ENCODE data around the gene OGFOD3.
"Not testable (repeated sequence)": the region's sequence is repeated elsewhere in the genome, so short reads cannot be mapped to it uniquely, and the experiment has no call there.

Gene OGFOD3

DNA sequence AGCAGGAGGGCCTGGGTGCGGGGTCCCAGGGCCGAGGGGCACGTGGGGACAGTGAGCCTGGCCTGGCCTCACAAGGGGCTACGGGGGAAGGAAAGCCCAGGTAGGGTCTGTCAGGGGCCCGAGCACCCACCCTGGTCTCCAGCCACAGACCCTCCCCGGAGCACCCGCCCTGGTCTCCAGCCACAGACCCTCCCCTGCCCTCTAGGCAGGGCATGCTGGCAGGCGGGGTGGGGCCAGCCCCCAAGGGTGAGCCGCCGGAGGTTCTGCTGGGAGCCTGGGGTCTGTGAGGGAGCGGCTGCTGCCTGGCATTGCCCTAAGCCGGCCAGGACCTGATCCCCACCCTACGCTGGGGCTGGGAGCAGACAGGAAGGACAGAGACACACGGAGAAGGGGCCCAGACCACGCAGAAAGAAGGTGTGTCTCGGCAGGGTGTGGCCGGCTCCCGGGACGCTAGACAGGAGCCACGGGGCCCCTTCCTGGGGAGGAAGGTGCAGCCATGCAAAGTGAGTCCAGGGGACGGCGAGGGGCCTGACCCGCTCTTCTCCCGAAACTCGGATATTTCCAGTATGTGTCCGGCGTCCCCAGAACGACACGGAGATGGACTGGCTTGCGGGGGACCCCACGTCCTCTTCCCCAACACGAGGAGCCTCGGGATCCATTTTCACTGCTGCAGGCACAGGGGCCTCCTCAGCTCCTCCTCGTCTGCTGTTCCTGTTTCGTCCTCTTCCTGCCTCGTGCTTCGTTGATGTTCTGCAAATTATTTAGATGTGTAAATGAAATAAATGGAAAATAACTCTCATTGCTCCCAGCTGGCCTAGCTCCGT is 31.3 kb downstream of the OGFOD3 start:
- DNase-seq: no peak

DNA sequence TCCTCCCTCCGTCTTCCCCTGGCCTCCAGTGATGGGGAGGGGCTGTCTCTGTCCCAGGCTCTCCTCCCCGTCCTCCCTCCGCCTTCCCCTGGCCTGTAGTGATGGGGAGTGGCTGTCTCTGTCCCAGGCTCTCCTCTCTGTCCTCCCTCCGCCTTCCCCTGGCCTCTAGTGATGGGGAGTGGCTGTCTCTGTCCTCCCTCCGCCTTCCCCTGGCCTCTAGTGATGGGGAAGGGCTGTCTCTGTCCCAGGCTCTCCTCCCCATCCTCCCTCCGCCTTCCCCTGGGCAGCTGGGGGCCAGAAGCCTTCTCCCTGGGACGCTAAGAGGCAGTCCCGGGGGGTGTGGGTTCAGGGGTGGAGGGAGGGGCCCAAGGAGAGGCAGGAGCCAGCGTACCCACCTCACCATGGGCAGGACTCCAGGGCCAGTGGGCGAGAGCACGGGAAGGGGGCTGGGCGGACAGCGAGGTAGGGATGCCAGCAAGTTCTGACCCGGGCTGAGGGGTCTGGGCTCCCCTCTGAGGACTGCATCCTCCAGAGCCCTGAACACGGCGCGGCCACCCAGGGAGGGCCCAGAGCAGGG is 32.0 kb downstream of the OGFOD3 start:
- DNase-seq: no peak

DNA sequence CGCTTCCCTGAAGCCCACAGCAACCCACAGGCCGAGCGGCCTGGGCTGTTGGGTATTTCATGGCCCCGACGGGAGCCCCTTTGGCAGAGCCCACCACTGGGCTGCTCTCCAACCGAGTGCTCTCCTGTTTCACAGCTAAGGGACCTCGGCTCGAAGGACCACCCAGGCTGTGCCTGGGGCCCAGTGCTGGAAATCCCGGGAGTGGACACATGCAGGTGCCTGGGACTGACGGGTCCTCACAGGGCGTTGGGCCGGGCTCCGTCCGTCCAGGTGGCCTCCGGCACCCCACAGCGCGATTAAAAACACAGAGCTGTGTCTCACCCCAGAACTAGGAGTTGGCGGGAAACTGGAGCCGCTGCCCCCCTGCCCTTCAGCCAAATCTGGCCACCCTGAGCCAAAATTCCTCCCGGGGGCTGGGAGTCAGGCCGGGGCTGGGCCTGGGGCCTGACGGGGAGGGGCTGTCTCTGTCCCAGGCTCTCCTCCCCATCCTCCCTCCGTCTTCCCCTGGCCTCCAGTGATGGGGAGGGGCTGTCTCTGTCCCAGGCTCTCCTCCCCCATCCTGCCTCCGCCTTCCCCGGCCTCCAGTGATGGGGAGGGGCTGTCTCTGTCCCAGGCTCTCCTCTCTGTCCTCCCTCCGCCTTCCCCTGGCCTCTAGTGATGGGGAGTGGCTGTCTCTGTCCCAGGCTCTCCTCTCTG is 32.7 kb downstream of the OGFOD3 start:
- no peak for DNase-seq

DNA sequence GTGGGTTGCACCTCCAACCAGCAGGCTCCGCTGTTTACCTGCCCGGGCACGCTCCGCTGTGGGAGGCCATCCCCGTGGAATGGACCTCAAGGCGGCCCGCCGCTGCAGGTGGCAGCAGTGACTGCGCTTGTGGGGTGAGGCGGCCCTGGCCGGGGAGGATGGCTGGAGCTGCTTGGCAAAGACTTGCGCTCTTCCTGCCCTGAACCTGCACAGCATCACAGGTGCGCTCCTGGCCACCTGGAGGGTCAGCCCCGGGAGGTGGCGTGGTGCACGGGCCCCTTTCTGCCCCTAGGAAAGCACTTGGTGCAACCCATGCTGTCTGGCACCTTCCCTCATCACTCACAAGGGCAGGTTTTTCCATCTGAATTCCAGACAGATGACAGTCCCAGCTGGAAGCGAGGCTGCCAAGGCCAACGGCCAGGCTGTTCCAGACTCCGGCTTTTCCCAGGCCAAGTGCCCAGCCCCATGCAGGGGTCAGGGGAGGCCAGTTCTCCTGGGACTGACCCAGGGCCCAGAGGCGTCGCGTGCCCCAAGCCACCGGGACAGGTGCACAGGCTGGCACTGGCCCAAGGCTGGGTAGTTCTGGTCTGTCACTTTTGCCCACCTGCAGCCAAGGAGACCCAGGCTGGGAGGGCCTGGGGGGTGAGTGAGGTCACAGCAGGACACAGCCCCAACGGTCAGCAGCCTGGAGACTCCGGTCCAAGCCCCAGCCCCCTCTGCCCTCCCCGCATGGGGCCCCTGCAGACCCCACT is 33.5 kb downstream of the OGFOD3 start:
- no peak for DNase-seq

DNA sequence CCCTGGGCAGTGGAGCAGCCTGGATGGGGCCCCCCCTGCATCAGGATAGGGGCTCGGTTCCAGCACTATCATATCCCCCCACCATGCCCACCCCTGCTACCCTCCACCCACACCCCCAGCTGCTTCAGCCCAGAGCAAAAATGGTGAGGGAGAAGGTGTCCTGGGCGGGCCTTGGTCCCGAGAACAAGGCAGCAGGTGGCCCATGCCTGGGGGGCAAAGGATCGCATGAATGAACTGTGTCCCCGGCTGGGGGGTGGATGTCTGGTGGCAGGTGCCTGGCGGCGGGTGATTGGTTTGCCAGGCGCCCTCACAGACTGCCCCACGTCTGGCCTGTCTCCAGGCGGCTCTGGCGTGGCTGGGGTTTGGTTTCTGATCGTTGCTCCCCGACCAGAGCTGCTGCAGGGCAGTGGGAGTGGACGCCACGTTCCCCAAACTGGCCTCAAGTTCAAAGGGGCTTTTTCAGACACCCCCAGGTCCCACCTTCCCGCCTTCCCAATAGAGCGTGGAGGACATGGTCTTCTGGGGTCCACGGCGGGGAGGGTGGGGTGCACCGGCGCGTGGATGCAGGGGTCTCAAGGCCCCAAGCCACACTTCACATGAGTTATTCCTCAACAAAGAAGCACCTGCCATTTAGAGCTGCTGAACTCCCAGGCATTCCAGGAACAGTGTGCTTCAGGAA is 34.2 kb downstream of the OGFOD3 start:
- DNase-seq: no peak

DNA sequence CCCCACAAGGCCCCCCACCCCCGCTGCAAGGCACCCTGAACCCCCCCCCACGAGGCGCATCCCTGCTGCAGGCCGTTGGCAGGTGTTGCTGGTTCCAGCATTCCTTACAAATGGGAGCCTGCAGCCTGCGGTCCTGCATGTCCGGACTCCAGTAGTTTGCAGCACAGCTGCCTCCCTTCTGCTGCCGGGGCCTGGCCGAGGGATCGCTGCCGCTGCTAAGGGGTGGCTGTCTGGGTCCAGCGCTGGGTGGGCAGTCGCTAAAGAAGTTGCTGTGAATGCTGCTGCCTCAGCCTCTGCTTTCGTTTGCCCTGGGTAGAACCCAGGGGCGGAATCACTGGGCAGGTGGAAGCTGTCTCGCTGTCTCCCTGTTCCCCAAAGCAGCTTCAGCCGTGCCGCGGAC is 35.0 kb downstream of the OGFOD3 start:
- no peak for DNase-seq

DNA sequence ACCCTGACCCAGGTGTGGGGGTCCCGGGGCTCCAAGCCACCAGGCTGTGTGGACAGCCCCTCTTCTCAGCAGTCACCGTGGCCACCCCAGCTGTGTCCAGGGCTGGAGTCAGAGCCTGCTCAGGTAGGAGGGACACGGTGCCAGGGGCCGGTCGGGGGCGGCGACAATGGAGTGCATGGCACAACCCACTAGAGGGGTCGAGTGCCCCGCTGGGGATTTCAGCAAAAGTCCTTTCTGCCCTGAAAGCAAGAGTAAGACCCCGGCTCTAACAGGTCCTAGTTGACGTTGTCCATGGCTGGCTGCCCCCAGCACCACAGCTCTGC is 35.5 kb downstream of the OGFOD3 start:
- DNase-seq: no peak

DNA sequence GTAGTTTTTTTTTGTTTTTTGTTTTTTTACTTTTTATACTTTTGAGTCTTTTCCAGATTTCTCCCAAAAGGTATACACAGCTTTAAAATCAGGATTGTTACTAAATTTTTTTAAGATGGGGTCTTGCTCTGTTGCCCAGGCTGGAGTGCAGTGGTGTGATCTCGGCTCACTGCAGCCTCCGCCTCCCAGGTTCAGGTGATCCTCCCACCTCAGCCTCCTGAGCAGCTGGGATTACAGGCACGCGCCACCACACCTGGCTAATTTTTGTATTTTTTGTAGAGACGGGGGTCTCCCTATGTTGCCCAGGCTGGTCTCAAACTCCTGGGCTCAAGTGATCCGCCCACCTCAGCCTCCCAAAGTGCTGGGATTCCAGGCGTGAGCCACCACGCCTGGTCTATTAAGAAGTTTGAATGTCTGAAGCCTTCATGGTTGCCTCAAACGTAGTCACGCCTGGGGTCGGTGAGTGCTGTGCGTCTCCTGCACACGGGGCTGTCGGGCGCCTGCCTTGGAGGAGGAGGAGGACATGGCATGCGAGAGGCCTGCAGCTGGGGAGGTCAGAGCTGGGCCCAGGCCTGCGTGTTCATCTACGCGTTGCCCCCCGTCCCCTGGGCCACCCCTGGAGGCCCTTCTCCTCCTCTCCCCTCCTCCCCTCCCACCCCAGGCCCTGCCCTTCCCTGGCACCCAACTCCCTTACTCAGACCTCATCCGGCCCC is 36.0 kb downstream of the OGFOD3 start:
- not testable (repeated sequence) for DNase-seq

DNA sequence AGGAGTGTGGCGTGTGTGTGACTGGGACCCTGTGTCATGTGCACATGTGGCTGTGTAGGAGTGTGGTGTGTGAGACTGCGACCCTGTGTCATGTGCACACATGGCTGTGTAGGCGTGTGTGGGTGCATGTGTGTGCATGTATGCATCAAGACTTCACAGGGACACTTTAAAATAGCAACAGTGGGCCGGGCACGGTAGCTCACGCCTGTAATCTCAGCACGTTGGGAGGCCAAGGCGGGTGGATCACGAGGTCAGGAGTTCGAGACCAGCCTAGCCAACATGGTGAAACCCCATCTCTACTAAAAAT is 36.7 kb downstream of the OGFOD3 start:
- DNase-seq: not testable (repeated sequence)

DNA sequence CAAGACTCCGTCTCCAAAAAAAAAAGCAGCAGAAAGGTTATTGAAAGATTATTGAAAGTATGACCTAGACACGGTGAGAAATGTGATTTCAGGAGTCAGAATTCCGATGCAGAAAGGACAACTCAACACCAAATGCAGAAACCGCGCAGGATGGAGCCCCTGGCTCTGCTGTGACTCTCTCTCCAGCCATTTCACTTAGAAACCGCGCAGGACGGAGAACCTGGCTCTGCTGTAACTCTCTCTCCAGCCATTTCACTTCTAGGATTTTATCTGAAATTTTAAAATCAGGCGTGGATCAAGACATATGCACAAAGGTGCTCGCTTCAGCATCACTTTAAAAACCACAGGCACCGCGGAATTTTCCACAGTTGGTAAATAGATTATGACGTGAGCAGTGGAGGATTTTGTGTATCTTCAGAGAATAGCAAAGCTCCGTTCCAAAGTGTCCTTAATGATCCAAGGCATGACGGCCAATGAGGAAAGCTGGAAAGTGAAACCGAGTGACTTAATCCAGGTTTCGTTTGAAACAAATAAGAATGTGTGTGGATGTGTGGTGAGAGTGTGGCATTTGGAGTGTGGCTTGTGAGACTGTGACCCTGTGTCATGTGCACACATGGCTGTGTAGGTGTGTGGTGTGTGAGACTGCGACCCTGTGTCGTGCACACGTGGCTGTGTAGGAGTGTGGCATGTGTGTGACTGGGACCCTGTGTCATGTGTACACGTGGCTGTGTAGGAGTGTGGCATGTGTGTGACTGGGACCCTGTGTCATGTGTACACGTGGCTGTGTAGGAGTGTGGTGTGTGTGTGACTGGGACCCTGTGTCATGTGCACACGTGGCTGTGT is 37.3 kb downstream of the OGFOD3 start:
- no peak for DNase-seq

DNA sequence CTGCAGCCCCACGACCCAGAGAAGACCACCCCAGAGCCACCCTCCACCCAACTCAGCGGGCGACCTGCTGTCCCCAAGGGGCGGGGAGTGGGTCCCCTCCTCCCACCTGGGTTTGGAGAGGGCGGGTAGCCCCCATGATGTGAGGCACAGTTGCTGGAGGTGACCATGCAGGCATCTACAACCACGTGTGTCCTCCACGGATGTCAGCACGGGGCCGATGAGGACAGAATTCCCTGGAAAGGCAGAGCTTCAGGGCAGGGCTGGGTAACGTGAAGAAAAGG is 39.7 kb downstream of the OGFOD3 start:
- no peak for DNase-seq

DNA sequence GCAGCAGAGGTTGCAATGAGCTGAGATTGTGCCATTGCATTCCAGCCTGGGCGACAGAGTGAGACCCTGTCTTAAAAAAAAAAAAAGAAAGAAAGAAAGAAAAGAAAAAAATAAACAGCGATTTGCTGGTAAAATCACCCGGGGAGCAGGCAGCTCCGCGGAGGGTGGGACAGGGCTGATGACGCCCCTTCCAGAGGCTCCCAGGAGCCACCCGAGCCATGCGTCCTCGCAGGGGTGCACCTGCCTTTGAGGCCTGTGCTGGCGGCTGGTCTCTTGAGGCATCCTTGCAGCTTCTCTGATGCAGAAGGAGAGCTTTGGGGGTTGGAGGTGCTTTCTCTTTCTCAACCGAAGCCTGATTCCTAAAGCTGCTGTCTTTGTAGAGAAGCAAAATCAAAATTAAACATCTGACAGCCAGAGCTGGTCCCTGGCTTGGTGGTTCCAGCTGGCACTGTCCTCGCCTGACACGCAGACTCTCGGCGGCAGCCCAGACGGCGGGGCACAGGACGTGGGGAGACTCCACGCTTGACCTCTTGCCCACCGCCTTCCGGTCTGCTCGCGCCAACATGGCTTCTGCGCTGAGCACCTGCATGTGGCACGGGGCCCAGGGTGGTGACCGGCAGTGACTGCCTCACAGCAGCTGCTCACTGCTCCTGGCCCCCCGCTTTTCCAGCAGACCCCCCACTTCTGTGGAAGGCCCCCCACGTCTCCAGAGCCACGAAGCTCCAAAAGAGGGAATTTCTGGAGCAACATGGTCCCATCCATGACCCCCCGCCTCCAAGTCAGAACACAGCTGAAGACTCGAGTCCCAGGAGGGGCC is 40.3 kb downstream of the OGFOD3 start:
- no peak for DNase-seq

DNA sequence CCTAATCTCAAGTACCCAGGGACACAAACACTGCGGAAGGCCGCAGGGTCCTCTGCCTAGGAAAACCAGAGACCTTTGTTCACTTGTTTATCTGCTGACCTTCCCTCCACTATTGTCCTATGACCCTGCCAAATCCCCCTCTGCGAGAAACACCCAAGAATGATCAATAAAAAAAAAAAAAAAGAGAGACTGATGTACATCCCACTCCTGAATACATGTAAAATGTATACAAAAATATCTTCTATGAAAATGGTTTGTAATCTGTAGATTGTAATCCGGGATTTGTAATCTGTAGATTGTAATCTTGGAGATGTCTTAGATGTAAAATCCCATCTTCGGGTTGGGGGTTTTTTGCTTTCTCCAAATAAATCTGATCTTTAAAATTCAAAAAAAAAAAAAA is 41.1 kb downstream of the OGFOD3 start:
- not testable (repeated sequence) for DNase-seq

DNA sequence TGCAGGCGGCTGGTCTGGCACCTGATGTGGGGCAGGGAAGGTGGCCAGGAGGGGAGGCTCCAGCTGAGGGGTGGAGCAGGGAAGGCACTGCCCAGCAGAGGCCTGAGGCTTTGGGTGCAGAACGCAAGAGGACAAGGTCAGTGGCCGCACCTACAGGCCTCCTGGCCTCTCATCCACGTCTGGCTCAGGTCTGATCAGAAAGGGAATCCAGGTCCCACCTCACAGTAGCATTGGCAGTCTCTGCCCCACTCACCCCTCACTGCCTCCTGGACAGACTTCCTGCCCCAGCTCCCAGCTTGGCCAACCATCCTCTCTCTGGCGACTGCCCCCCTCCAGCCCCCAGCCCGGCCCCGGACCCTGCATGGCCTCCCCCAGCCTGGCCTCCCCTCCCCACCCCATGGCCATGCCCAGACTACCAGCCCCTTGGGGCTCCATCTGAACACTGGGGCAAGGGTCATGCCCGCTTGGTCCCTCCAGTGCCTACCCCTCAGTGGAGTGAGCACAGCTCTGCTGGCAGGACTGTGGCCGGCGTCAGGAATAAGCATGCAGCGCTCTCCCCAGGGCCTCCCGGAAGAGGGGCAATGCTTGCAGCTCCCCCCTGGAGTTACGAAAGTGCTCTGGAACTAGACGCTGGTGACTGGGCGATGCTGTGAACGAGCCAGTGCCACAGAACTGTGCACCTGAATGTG is 42.2 kb downstream of the OGFOD3 start:
- DNase-seq: no peak

DNA sequence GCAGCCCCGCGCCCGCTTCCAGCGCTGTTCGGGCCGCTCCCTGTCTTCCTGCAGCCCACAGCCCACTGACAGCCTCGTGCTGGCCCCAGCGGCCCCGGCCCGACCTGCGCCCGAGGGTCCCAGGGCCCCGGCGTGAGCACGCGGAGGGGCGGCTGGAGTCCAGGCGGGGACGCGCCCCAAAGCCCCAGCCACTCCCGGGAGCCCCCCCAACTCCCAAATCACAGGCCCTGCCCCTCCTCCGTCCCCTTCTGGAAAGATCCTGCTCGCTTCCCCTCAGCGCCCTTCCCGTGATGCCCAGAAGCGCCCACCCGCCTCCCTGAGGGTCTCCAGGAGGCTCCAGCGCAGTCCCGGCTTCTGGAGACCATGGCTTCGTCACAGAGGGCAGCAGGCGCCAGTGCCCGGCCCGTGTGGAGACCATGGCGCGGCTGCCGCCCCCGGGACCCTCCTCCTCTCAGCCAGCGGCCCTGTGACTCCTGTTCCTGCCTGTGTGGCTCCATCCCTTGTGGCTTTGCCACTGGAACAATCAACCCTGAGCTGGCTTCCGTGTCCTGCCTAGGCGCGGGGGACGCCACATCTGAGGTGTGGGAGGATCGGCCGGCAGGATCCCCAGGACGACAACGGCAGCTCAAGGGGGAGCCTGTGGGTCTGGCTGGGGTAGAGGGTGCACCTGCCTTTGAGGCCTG is 42.9 kb downstream of the OGFOD3 start:
- no peak for DNase-seq

DNA sequence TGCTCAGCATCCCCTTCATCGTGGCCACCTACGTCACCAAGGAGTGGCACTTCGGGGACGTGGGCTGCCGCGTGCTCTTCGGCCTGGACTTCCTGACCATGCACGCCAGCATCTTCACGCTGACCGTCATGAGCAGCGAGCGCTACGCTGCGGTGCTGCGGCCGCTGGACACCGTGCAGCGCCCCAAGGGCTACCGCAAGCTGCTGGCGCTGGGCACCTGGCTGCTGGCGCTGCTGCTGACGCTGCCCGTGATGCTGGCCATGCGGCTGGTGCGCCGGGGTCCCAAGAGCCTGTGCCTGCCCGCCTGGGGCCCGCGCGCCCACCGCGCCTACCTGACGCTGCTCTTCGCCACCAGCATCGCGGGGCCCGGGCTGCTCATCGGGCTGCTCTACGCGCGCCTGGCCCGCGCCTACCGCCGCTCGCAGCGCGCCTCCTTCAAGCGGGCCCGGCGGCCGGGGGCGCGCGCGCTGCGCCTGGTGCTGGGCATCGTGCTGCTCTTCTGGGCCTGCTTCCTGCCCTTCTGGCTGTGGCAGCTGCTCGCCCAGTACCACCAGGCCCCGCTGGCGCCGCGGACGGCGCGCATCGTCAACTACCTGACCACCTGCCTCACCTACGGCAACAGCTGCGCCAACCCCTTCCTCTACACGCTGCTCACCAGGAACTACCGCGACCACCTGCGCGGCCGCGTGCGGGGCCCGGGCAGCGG is 43.6 kb downstream of the OGFOD3 start:
- no peak for DNase-seq

DNA sequence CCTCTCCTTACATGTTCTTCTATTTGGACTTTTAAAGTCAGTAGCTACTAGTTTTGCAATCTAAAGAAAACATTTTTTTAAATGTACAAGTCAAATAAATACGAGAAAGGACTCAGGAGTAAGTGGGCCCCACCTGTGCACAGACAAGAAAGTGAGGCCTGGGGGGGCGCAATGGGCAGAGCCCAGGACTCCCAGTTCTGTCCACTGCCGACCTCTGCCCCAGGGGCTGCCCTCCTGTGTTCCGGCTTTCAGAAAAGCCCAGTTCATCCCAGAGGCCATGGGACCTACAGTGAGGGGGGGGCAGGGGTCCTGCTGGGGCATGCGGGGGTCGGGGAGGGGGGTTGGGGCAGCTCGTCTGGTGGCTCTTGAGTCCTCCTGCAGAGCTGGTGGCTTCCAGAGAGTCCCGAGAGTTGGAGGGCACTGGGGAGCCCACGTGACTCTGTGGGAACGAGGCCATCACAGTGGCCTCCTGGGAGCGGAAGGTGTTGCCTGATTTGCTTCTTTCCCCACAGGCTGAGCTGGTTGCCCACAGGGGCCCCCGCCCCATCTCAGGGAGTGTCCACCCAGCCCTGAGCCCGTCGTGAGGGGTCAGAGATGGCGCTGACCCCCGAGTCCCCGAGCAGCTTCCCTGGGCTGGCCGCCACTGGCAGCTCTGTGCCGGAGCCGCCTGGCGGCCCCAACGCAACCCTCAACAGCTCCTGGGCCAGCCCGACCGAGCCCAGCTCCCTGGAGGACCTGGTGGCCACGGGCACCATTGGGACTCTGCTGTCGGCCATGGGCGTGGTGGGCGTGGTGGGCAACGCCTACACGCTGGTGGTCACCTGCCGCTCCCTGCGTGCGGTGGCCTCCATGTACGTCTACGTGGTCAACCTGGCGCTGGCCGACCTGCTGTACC is 44.4 kb downstream of the OGFOD3 start:
- DNase-seq: no peak

DNA sequence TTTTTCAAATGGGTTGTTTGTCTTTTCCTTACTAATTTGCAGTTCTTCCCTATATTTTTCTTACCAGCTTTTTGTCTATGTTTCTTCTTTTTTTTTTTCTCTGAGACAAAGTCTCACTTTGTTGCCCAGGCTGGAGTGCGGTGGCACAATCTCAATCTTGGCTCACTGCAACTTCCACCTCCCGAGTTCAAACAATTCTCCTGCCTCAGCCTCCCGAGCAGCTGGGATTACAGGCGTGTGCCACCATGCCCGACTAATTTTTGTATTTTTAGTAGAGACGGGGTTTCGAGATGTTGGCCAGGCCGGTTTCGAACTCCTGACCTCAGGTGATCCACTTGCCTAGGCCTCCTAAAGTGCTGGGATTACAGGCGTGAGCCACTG is 45.3 kb downstream of the OGFOD3 start:
- DNase-seq: not testable (repeated sequence)

All from activated CD4-positive, alpha-beta T cell treated with anti-CD3 and anti-CD28 coated beads, Interleukin-2, amount 50 U/mL, for 16 hours (primary cell).